ENCODE results near the gene BRD1.

The BRD1 gene

GRCh38 chr22:49749227-49749626 lies 78.4 kb downstream of the BRD1 start:
- no peak for DNase-seq

- DNase-seq: no peak
Measured at GRCh38 chr22:49748514-49748913, 79.2 kb downstream of the BRD1 start.

DNA sequence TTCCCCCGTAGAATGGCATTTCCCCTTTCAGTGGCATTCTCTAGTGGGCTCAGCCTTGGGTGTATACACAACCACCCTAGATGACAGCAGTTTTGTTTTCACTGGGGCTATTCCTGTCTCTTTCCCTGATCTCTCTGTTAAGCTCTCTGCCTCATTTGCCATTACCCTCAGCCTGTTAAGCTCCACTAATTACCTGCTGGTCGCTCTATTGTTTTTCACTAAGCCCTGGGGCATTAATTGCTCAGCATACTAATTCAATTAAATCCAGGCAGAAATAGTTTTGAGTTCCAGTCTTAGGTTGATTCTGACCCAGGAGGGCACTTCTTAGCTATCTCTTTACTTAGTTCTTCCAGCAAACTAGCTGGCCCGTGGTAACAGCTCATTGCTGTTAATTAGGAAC lies 80.0 kb downstream of the BRD1 start:
- no peak for DNase-seq

- DNase-seq: no peak
Measured at GRCh38 chr22:49747130-49747529, 80.5 kb downstream of the BRD1 start.

GRCh38 chr22:49746065-49746464 lies 81.6 kb downstream of the BRD1 start:
- no peak for DNase-seq

GRCh38 chr22:49740242-49740641 lies 87.4 kb downstream of the BRD1 start:
- DNase-seq: no peak

GRCh38 chr22:49739138-49739537 lies 88.5 kb downstream of the BRD1 start:
- no peak for DNase-seq

DNA sequence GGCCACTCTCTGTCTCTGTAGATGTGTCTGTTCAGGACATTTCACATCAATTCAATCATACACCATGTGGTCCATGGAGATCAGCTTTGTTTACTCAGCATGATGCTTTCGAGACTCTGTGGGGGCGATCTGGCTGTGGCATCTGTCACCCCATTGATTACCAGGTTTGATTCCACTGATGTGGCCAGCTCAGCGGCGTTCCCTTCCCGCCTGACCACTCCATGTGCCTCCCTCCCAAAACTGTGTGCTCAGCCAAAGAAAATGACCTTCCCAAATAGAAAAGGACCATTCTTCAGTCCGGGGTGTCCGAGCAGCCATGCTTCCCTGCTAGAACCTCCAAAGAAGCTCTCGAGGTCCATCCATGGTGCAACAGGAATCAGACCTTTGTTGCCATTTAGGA lies 89.1 kb downstream of the BRD1 start:
- no peak for DNase-seq

GRCh38 chr22:49738006-49738405 lies 89.7 kb downstream of the BRD1 start:
- no peak for DNase-seq

- DNase-seq: no peak
Measured at GRCh38 chr22:49737101-49737551, 90.5 kb downstream of the BRD1 start.

DNA sequence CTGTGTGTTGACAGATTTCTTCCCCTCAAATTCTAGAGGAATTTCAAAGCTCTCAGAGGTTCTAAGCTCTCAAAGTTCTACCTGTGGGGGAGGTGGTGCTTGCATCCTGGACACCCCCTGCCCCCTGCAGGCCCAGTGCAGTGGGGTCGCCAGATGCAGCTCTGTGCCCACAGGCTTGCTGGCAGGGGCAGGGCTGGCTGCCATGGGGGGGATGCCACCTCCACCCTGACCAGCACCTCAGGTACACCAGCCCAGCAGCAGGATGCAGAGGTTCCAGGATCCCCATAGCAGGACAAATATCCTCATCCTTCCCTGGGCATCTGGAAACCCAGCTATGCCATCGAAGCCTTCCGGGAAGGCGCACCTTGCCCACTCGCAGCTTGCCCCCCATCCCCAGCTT lies 91.1 kb downstream of the BRD1 start:
- DNase-seq: no peak

DNA sequence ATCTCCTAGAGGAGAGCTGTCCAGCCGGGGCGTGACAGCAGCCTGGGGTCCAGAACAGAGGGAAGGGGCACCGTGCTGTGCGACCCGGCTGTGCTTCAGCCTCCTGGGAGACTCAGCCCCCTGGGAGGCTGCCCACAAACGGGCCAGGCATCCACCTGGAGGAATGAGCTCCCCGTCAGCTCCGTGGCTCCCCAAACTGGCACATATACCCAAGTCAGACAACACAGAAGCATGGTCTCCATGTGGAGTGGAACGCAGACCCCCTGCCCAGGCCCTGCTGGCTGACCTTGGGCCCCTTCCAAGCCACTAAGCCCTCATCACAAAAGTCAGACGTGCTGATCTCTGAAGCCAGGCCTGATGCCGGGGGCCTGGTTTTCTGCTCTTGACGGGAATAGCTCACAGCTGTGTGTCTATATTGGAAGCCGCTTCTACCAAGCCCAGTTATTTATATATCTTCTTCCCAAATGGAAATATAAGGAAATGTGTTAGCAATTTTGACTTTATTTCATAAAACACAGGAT lies 91.7 kb downstream of the BRD1 start:
- DNase-seq: no peak

DNA sequence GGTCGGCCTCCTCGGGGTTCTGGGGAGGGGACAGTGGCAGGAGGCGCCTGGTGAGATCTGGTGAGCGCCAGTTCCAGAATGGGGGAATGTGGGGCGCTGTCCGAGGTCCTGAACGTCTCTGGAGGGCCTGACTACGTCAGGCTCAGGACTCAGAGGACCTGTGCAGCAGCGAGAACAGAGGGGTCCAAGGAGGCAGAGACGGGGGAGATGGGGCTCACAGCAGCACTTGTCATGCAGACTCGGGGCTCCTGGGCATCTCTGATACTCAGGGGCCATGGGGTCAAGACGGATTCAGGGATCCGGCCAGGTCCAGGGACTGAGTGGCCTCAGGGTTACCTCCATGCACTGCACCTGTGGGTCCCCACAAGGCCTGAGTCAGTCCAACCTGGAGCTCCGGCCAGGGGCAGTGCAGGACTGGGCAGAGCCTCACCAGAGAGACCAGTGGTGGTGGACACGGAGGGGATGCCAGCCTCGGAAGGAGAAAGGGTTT lies 92.2 kb downstream of the BRD1 start:
- no peak for DNase-seq

GRCh38 chr22:49734882-49735281 lies 92.8 kb downstream of the BRD1 start:
- no peak for DNase-seq

- DNase-seq: no peak
Measured at GRCh38 chr22:49734390-49734789, 93.3 kb downstream of the BRD1 start.

- DNase-seq: no peak
Measured at GRCh38 chr22:49733631-49734030, 94.0 kb downstream of the BRD1 start.

GRCh38 chr22:49730656-49731055 lies 97.0 kb downstream of the BRD1 start:
- DNase-seq: no peak

GRCh38 chr22:49728570-49729271 lies 99.0 kb downstream of the BRD1 start:
- DNase-seq: no peak

DNA sequence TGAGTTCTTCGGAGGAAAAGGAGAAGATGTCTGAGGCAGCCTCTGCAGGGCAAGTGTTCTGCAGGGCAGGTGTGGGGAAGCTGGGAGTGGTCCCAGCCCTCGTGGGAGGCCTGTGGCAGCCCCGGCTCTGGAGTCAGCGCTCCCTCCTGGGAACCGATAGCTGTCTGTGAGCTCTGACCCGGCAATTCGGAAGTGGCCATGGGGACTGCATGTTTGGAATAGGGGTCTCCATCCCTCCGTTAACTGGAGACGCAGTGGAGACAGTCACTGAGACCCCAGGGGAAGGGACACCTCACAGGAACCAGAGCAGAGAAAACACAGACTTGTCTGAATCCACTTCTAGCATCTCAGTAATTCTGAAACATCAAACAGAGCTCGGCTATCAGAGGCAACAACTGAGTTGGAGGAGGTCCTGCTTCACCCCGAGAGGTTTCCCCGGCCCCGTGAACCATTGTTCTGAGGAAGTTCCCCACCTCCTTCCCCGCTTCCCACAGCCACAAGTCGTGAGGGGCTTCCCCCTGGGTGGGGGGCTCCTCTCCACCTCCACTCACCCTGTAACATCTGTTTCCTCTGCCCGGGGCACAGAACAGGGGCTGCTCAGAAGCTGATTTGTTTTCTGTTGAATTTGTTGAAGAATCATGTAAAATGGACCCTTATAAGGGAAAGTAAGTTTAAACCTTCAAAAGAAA lies 99.6 kb downstream of the BRD1 start:
- no peak for DNase-seq

GRCh38 chr22:49727191-49727880 lies 100.3 kb downstream of the BRD1 start:
- no peak for DNase-seq

DNA sequence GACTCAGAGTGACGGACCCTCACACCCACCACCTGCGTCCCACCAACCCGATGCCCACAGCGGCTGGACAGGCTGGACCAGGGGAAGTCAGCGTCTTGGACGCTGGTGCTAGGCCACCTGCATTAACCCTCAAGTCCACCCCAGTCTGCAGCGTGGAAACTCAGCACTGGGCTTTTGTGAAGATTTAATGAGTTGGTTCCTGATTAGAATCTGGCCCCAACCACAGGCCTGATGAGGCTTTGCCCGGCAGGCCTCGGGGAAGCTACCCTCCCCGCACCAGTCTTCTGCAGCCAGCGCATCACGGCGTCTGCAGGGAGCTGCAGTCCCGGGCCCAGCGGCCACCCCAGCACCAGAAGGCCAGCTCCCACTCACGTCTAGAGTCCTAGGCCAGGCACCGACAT lies 101.0 kb downstream of the BRD1 start:
- no peak for DNase-seq

DNA sequence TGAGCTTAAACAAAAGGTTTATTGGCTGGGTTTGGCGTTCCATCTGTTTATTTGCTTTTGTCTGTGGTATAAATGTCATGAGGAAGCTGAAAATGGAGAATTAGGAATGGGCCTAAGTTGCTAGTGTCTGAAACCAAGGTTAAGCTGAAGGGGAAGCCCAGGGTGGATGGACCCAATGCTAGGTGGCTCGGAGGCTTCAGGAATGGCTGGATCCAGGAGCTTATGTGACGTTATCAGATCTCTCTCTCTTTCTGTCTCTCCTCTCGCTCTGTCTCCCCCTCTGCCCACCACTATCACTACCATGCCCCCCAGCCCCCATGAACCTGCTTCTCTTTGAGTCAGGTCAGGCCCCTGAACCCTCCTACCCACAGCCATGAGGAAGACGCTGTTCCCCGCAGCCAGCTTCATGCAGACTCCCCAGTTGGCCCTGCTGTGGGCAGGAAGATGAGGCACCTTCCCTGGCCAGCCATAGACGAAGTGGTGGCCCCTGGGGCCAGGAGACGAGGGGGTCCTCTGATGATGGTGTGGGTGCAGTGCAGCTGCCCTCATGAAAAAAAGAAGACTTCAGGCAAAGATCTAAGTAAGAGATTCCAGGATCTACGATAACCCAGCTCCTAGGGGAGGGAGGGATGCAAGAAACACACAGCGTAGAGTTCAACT lies 101.5 kb downstream of the BRD1 start:
- no peak for DNase-seq

DNA sequence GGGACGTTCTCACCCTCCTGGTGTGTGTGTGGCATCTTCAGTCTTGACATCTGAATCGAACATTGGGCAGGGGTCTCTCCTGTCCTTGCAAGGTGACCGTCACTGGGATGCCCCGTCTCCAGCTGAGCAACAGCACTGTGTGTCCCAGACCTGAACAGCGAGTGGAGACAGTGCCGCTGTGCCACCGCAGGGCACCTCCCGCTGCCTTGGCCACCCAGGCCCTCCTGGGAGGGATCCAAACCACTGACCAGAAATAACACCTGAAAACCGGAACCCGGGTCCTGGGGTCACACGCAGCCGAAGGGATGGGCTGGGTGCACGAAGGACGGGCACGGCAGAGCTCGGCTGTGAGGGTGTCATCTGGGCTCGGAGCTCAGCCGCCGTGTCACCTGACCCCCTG lies 102.2 kb downstream of the BRD1 start:
- no peak for DNase-seq

Data from NCI-H187 treated with DMSO at 0.1 percent for 48 hours (cell line).